Measurements from ENCODE around the gene CLEC16A.

Gene CLEC16A

DNA sequence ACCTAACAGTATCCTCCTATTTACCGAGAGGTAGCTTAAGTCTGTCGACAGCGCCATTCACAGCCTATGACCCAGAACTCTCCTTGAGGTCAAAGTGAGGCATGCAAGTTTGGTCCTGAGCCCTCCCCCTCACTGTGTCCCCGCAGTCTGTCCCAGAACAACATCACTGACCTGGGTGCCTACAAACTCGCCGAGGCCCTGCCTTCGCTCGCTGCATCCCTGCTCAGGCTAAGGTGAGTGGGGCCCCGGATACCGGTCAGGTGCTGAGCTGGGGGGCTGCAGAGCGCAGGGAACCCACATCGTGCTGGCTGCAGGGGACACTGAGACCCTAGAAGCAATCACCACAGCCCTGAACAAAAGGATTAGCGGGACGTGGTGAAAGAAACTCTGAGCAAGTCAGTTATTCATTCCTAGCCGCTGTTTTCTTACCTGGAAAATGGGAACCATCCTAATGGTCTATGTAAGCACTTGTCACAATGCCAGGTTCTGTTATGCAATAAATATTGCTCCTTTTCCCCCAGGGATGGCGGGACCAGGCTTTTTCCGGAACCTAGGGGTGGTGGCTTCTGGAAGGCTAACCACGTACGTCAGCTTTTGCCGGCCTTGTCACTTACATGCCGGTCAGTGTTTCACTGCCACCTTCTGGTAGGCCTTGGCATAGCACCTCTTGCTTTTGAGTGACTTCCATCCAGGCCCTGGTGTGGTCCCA, 25.9 kb upstream of the CLEC16A start:
- DNase-seq (ENCODE audit: low read depth) = peak; percentile 93
- peak overlapping the region; percentile 5 for H3K4me3 ChIP-seq (ENCODE audit: low read depth, low read length)
- in situ Hi-C loops (cut with HindIII; ENCODE audit: low sequenced_read_pairs) = no loop called here
- TF ChIP-seq CTCF (IDR thresholded peaks at IDR 0.05; ENCODE audit: low read depth, low read length, missing control alignments) = peak; percentile 100

DNA sequence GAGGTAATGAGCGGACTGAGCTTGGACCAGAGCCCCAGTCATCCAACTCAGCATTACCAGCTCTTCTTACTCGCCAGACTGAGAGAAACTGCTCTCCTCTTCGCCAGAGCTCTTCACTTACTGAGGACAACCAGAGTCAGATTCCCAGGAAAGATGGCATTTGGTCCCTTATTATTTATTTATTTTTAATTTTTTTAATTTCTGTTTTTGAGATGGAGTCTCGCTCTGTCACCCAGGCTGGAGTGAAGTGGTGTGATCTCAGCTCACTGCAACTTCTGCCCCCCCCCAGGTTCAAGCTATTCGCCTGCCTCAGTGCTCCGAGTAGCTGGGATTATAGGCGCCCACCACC, 25.4 kb upstream of the CLEC16A start:
- in situ Hi-C loops (cut with HindIII; ENCODE audit: low sequenced_read_pairs) = no loop called here
- no peak for DNase-seq (ENCODE audit: low read depth)
- no peak for TF ChIP-seq CTCF (IDR thresholded peaks at IDR 0.05; ENCODE audit: low read depth, low read length, missing control alignments)
- no peak overlapping the region for H3K4me3 ChIP-seq (ENCODE audit: low read depth, low read length)

DNA sequence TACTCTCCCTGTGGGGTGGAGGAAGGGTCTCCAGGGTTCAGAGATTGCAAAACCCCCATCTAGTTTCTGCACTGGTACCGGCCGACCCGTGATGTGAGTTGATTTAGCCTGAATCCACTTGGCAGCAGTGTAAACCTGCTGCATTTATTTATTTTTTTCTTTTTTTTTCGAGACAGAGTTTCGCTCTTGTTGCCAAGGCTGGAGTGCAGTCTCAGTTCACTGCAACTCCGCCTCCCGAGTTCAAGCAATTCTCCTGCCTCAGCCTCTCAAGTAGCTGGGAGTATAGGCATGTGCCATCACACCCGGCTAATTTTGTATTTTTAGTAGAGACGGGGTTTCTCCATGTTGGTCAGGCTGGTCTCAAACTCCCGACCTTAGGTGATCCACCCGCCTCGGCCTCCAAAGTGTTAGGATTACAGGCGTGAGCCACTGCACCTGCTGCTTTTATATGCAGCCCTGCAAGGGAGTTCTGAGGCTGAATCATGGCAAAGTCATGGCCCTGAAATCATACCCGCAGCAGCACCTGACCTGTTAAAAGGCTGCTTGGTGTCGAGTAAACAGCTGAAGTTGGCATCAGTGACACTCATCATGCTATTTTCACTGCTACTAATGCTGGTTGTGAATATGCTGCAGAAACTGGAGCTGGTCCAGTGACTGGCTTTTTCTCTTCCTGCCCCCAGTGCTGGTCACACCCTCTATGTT, 23.5 kb upstream of the CLEC16A start:
- no peak overlapping the region for H3K4me3 ChIP-seq (ENCODE audit: low read depth, low read length)
- no peak for DNase-seq (ENCODE audit: low read depth)
- TF ChIP-seq CTCF (IDR thresholded peaks at IDR 0.05; ENCODE audit: low read depth, low read length, missing control alignments) = no peak
- in situ Hi-C loops (cut with HindIII; ENCODE audit: low sequenced_read_pairs) = no loop called here

DNA sequence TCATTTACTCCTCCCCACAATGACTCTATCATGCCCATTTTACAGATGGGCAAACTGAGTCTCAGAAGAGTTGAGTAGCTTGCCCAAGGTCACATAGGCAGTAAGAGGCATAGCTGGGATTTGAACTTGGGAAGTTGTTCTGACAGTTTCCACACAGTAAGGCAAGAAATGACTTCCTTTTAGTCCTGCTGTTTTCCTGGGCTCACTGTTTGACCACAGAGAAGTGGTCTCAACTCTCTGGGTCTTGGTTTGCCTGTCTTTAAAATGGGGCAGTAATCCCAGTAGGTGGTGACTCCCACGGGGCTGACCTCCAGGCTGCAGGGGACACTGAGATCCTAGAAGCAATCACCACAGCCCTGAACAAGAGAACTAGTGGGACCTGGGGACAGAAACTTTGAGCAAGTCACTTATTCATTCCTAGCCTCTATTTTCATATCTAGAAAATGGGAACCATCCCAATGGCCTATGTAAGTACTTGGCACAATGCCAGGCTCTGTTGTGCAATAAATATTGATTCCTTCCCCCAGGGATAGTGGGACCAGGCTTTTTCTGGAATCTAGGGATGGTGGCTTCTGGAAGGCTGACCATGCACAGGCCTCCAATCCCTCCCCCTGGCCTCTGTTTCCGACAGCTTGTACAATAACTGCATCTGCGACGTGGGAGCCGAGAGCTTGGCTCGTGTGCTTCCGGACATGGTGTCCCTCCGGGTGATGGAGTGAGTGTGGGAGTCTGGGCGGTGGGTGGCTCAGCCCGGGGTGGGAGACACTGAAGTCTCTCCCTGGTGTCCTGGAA, 22.6 kb upstream of the CLEC16A start:
- no peak for TF ChIP-seq CTCF (IDR thresholded peaks at IDR 0.05; ENCODE audit: low read depth, low read length, missing control alignments)
- in situ Hi-C loops (cut with HindIII; ENCODE audit: low sequenced_read_pairs) = no loop called here
- no peak overlapping the region for H3K4me3 ChIP-seq (ENCODE audit: low read depth, low read length)
- DNase-seq (ENCODE audit: low read depth) = no peak

GRCh38 chr16:10922328-10923145, 21.8 kb upstream of the CLEC16A start:
- in situ Hi-C loops (cut with HindIII; ENCODE audit: low sequenced_read_pairs) = no loop called here
- H3K4me3 ChIP-seq (ENCODE audit: low read depth, low read length) = no peak overlapping the region
- DNase-seq (ENCODE audit: low read depth) = no peak
- TF ChIP-seq CTCF (IDR thresholded peaks at IDR 0.05; ENCODE audit: low read depth, low read length, missing control alignments) = no peak

DNA sequence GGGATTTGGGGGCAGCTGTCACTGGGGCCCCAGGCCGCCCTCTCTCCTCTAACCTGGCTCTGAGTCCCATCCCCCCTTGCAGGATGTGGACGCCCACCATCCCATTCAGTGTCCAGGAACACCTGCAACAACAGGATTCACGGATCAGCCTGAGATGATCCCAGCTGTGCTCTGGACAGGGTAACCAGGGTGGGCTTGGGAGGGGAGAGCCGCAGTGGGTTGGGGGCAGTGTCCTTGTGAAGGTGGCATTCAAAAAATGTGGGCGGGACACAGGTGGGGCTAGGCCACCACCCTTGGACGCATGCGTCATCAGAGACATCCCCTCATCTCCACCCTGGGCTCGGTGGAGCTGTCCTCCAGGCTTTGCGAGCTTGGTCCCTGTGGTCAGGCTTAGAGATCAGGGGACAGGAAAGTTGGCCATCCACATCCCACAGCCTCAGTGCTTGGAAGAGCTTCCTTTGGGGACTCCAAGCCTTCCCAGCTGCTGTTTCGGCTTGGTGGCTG, 21.2 kb upstream of the CLEC16A start:
- in situ Hi-C loops (cut with HindIII; ENCODE audit: low sequenced_read_pairs) = no loop called here
- H3K4me3 ChIP-seq (ENCODE audit: low read depth, low read length) = no peak overlapping the region
- TF ChIP-seq CTCF (IDR thresholded peaks at IDR 0.05; ENCODE audit: low read depth, low read length, missing control alignments) = no peak
- no peak for DNase-seq (ENCODE audit: low read depth)

Measured in astrocyte of the cerebellum (primary cell).